GM19025 (cell line): Measurements from ENCODE around the gene SPATA19.

Experiments used
- ATAC-seq: cut with Tn5 transposase; IDR thresholded peaks from one replicate; pipeline ENCODE4 v1.9.1; 2021; ENCODE audit warnings: mild to moderate bottlenecking, low read depth, moderate library complexity; ENCODE audit not compliant: unreplicated experiment

Gene SPATA19

GRCh38 chr11:133819746-133820315 lies 25.5 kb downstream of the SPATA19 start:
- no peak for ATAC-seq

GRCh38 chr11:133819114-133819513 lies 26.2 kb downstream of the SPATA19 start:
- ATAC-seq: no peak

GRCh38 chr11:133818302-133818701 lies 27.0 kb downstream of the SPATA19 start:
- ATAC-seq: no peak

GRCh38 chr11:133817449-133817848 lies 27.9 kb downstream of the SPATA19 start:
- ATAC-seq: no peak

- ATAC-seq: no peak
These were observed 29.0 kb downstream of the SPATA19 start for GRCh38 chr11:133816146-133816870.

- no peak for ATAC-seq
These were observed 29.7 kb downstream of the SPATA19 start for GRCh38 chr11:133815636-133816035.

- ATAC-seq: no peak
These were observed 30.7 kb downstream of the SPATA19 start for GRCh38 chr11:133814588-133815100.

- ATAC-seq: no peak
These were observed 33.2 kb downstream of the SPATA19 start for GRCh38 chr11:133811850-133812685.

- no peak for ATAC-seq
These were observed 34.5 kb downstream of the SPATA19 start for GRCh38 chr11:133810766-133811165.

GRCh38 chr11:133809569-133810491 lies 35.5 kb downstream of the SPATA19 start:
- no peak for ATAC-seq

- ATAC-seq: no peak
These were observed 36.7 kb downstream of the SPATA19 start for GRCh38 chr11:133808393-133809140.

- no peak for ATAC-seq
These were observed 42.3 kb downstream of the SPATA19 start for GRCh38 chr11:133803026-133803425.

- no peak for ATAC-seq
These were observed 44.0 kb downstream of the SPATA19 start for GRCh38 chr11:133801356-133801755.

GRCh38 chr11:133800666-133801065 lies 44.6 kb downstream of the SPATA19 start:
- no peak for ATAC-seq

- no peak for ATAC-seq
These were observed 47.8 kb downstream of the SPATA19 start for GRCh38 chr11:133797554-133797953.

GRCh38 chr11:133796043-133796795 lies 49.1 kb downstream of the SPATA19 start:
- ATAC-seq: no peak

- ATAC-seq: no peak
These were observed 50.2 kb downstream of the SPATA19 start for GRCh38 chr11:133795088-133795487.

GRCh38 chr11:133794205-133794604 lies 51.1 kb downstream of the SPATA19 start:
- ATAC-seq: no peak
